NCI-H748 (cell line): ENCODE data around the gene THSD7A.

Source experiments
- DNase-seq: peaks from one replicate; lab custom pipeline; 2025; ENCODE audit not compliant: unreplicated experiment; lab: John Stamatoyannopoulos, UW

THSD7A gene

DNA sequence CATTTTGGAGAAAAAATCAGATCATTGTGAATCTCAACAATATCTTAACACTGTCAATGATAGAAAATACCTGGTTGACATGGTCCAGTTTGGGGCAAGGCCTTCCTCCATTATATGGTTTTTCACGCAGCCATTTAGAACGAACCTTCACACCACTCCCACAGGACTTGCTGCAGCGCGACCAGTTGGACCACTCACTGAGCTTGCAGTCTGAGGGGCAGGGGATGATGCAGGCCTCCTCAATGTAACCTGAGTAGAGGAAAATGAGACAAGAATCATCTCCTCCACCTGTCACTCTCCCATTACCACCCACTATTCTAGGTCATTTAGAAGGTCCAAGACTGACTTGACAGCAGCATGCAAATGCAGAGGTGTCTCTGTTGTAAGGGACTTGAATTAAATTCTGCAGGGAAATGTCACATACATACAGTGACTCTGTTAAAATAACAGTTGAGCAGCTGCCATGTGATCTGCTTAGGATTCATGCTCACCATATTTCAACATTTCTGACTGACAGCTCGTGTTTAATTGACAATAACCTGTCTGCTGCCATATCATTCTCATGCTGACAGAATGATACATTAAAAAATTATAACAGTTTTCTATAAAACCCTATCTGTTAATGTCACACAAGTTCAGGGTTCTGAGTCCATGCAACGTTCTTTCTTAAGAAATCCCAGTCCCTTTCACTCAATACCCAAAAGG, 403.0 kb downstream of the THSD7A start:
- peak; percentile 35 for DNase-seq

DNA sequence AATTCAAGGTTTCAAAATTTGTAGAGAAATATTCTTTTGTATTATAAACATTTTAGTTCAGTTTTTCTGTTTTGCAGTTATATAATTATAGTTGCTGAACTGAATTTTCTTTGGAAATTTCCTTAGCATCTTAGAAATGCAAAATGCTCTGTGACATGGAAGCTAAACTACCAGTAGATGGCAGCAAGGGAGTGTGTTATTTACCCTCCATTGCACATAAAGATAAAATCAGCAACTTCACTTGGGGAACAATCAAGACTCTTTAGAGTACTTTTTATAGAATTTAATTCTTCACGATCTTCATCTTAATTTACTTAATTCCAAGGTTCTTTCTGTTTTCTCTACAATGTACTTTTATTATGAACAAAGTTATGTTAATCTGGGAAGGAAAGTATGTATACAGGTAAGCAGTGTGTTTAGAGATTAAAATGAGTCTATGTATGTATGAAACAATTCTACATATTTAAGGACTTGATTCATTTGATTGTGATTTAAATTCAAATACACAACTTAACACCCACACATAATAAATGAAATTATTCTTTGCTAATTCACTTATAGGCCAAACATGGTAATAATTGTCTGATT, 404.2 kb downstream of the THSD7A start:
- DNase-seq, result peak; percentile 61

- no peak for DNase-seq
Measured at GRCh38 chr7:11424006-11424405, 408.0 kb downstream of the THSD7A start.

- DNase-seq, result no peak
Measured at GRCh38 chr7:11420049-11420448, 411.9 kb downstream of the THSD7A start.

DNA sequence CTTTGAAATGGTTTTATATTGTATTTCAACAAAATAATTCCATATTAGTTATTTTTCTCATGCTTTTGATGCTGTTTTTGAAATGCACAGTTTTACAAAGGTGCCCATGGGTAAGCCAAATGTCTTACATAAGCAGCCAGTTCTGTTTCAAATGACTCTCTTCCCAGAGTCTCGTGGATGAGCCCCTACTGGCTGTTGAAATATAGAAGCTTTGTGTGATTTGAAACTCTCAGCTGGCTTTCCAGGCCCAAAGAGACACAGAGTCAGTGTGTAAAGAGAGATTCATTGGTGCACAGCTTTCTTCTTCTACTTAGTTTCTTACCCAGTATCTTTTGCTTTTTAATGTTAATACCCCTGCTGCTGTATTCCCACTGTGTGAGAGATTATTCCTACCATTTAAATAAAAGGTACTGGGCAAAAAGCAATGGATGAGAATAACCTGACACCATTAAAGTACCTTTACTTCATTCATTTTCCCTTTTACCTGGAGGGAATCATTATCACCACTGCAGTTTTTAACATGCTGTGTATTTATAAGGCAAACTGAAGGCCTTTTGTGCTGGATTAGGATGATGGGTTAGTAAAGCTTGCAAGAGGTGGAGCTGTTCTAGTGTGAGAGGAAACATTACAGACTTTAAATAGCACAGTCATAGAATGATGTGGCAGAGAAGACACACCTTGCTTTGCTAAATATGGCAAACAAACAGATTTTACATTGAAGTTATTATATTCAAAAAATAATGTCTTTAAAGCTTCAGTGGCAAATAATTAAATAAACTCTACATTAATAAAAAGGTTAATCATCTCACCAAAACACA, 415.1 kb downstream of the THSD7A start:
- DNase-seq, result no peak

- no peak for DNase-seq
Measured at GRCh38 chr7:11415101-11415500, 416.9 kb downstream of the THSD7A start.

DNA sequence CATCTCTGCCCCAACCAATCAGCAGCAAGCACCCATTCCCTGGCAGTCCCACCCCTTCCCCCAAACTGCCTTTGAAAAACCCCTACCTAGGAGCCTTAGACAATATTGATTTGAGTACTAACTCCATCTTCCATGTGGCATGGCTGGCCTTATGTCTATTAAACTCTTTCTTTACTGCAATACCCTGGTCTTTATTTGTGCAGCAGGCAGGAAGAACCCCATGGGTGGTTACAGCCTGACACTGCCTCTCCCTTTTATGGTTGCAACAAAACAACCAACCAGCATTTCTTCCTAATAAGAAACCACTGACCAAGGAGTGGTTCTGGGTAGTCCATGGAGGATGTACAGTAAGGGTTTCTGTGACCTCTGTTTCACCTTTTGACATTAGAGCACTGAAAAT, 418.1 kb downstream of the THSD7A start:
- DNase-seq, result no peak

DNA sequence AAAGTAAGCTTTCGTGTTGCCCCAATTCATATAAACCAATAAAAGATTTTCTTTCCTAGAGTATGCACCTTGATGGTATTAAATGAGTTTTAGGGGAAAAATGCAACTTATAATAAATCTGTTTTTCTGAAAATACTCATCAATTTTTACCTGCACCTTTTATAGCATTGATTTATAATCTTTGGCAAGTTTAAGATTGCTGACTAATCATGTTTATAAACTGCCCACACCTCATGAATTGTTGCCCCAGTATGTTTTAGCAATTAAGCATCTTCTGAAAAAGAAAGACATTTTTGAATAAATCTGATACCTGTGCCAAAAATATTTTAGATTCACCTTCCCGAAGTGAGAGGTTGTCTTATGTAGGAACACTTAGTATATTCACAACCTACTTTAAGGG, 420.0 kb downstream of the THSD7A start:
- no peak for DNase-seq

DNA sequence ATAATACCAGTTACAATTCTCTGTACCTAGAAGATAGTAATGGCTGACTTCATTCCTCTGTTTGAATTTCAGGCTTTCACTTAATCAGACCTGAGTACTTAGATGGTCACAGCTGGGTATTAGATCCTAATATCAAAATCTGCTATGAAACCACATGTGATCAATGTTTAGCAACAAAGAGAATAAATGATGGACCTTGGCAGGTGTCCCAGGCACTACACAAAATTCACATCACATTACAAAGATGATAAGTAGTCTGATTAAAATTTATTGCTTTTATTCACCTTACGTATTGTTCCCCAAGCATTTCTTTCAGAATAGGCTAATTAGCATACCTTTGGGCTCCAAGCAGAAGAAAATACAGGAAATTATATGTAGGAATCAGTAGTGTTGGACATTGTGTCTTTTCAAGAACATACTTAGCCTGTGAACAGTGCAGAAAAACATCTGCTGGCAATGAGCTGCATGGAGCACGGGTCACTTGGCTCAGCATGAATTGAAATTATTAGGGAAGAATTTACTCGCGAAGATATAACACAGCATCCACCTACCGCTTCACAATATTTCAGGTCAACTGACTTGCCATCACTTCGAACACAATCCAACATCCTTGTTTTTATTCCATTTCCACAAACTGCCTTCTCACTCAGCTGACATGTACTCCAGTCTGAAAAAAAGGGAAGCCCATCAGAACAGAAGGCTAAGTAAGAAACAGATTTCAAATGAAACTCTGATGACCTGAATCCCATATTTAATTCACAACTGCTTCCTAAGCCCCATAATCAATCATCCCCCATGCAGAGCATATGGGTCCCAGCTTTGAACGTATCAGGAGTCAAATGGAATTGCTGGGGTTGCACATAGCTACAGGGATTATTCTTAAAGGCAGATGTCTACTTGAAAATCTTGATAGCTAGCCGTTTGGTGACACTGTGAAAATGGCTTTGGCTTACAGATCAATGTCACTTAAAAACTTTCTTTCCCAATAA, 421.0 kb downstream of the THSD7A start:
- peak; percentile 85 for DNase-seq

GRCh38 chr7:11404355-11404754, 427.6 kb downstream of the THSD7A start:
- DNase-seq, result no peak

- no peak for DNase-seq
Measured at GRCh38 chr7:11403781-11404180, 428.2 kb downstream of the THSD7A start.

- DNase-seq, result no peak
Measured at GRCh38 chr7:11394438-11394837, 437.6 kb downstream of the THSD7A start.

DNA sequence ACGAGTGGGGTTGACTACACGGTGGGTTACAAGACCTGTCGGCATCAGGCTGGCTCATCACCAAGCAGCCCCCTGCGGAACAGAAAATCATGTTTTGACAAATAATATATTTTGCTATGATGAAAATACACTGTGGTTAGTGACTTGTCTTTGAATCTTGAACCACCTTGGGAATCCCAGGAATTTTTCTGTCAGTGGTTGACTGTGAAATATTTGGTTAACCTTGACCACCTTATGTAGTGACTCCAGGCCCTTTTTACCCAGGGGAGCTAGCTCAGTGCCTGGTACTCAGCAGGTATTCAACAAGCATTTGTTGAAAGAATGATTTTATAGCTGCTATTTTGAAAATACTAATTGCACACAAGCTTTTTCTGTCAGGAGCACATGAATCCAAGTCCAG, 452.4 kb downstream of the THSD7A start:
- DNase-seq, result no peak

- no peak for DNase-seq
Measured at GRCh38 chr7:11376529-11376928, 455.5 kb downstream of the THSD7A start.

DNA sequence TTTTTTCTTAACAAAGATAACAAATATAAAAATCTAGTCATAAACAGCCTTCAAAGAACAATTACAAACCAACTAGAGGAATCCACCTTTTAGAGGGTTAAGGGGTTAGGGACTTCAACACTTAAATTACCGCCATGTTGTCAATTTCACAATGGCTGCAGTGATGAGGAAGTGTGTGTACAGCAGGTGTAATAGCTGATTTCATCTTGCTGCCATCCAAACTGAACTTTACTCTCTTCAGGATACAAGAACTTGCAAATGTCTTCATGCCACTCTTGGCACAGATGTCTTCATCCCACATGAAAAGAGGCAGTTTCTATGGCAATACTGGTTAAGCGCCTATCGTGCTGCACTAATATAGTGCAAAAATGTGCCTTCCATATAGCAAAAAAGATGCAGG, 457.4 kb downstream of the THSD7A start:
- no peak for DNase-seq

- DNase-seq, result peak; percentile 49
Measured at GRCh38 chr7:11373546-11374142, 458.4 kb downstream of the THSD7A start.

GRCh38 chr7:11369696-11370095, 462.3 kb downstream of the THSD7A start:
- no peak for DNase-seq

DNA sequence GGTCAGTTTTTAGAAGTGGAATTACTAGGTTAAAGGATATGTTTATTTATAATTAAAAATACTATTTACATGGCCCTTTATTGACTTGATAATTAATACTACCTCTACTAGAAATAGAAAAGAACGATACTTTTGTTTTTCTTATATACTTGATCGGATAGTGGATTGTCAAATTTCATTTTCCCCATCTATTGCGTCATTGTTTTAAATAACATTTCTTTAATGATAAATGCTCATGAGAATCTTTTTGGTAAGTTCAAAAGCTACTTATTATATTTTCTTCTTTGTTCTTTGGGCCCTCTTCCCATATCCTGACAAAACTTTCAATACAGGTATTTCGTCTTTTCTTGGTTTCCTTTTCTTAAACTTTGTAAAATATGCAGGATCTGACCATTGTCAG, 465.9 kb downstream of the THSD7A start:
- DNase-seq, result no peak

DNA sequence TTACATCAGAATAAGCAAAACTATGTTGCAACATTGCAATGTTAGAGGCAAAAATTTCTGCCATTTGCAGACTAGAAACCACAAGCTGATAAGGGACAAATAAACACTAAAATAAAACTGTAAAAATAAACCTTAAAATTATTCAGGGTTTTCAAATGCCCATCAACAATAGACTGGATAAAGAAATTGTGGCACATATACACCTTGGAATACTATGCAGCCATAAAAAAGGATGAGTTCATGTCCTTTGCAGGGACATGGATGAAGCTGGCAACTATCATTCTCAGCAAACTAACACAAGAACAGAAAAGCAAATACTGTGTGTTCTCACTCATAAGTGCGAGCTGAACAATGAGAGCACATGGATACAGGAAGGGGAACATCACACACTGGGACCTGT, 473.4 kb downstream of the THSD7A start:
- DNase-seq, result no peak

- no peak for DNase-seq
Measured at GRCh38 chr7:11355399-11356005, 476.5 kb downstream of the THSD7A start.
